ENCODE results near the gene RRN3.
"Not testable (repeated sequence)": the region's sequence is repeated elsewhere in the genome, so short reads cannot be mapped to it uniquely, and the experiment has no call there.

GRCh38 chr16:15082788-15083187 lies 11.3 kb downstream of the RRN3 start:
- TF ChIP-seq CTCF (conservative IDR thresholded peaks at IDR 0.05; ENCODE audit: low read depth, low read length); EZH2phosphoT487 (IDR thresholded peaks at IDR 0.05; ENCODE audit: borderline replicate concordance, low read length); EZH2 (IDR thresholded peaks at IDR 0.05; ENCODE audit: low read length, unreplicated experiment): not testable (repeated sequence)

All from PC-3 (cell line).